GM19238 (cell line): Measurements from ENCODE around the gene UGT1A10.
"Not testable (repeated sequence)": the region's sequence is repeated elsewhere in the genome, so short reads cannot be mapped to it uniquely, and the experiment has no call there.

Source experiments
- DNase-seq: peaks from one replicate; pipeline ENCODE4 v3.0.0; 2011; ENCODE audit warnings: low spot score; ENCODE audit not compliant: insufficient read length

The UGT1A10 gene

DNA sequence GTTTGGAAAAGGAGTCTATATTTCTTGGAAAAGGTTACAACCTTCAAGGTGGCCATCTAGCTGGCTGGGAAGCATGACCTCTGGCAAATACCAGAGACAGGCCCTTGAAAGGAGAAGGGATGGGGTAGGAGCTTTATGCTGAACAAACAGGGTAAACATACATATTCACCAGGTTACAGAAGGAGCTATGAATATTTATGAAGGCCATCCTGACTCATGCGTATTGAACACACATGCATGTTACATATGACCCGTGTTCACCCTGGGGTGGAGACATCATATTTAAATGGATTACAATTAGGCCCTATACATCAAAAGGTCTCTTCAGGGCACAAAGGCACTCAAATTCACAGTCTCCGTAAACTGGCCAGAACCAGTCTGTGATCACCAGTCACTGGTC lies 19.7 kb downstream of the UGT1A10 start:
- not testable (repeated sequence) for DNase-seq

DNA sequence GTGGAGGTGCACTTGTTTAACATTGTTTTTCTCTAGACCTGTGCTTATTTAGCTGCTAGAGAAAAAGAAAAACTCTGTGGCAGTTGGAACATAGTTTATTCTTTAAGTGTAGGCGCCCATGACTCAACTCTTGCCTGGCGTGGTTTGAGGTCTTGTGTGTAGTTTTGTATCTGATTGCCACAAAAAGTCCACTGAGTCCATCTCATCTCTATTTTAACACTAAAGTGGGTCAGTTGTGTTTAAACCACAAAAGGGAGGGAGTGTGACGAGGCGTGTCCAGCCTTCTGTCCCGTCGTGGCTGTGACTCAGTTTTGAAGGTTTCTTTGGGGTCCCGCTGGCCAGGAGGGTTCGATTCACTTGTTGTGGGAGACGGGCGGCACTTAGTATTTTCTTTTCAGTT lies 20.2 kb downstream of the UGT1A10 start:
- no peak for DNase-seq

DNA sequence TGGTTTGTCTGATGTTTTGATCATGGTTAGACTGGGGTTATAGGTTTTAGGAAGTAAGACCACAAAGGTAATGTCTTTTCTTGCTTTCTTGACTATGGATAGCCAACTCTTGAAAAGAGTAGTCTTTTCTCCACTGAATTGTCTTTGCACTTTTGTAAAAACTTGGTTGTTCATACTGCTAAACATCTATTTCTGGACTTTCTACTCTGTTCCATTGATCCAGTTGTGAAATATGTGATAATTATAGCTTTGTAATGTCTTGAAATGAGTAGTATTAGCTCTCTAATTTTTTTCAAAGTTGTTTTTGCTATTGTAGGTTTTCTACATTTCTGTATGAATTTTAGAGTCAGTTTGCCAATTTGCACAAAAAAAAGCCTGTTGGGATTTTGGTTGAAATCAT lies 22.4 kb downstream of the UGT1A10 start:
- no peak for DNase-seq

DNA sequence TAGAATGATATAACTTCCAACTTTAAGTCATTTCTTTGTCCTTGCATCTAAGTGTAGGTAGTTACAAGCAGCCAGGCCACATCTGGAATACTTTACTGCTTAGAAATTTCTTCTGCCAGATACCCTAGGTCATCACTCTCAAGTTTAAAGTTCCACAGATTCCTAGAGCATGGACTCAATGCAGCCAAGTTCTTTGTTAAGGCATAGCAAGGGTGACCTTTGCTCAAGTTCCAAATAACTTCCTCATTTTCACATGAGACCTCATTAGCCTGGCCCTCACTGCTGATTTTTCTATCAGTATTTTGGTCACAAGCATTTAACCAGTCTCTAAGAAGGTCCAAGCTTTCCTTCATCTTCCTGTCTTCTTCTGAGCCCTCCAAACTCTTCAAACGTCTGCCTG lies 27.7 kb downstream of the UGT1A10 start:
- no peak for DNase-seq

DNA sequence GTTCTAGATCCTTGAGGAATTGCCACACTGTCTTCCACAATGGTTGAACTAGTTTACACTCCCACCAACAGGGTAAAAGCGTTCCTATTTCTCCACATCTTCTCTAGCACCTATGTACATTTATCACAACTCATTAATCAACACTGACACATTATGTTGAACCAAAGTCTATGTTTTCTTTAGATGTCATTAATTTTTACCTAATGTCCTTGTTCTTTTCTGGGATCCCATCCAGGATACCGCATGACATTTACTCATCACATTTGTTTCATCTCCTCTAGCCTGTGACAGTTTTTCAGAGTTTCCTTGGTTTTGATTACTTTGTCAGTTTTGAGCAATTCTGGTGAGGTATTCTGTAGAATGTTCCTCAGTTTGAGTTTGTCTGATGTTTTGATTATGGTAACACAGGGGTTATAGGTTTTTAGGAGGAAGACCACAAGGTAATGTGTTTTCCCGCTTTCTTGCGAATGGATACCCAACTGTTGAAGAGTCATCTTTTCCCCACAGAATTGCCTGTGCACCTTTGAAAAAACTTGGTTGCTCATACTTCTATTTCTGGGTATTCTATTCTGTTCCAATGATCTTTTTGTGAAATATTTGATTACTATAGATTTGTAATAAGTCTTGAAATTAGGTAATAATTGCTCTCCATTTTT lies 32.5 kb downstream of the UGT1A10 start:
- no peak for DNase-seq

DNA sequence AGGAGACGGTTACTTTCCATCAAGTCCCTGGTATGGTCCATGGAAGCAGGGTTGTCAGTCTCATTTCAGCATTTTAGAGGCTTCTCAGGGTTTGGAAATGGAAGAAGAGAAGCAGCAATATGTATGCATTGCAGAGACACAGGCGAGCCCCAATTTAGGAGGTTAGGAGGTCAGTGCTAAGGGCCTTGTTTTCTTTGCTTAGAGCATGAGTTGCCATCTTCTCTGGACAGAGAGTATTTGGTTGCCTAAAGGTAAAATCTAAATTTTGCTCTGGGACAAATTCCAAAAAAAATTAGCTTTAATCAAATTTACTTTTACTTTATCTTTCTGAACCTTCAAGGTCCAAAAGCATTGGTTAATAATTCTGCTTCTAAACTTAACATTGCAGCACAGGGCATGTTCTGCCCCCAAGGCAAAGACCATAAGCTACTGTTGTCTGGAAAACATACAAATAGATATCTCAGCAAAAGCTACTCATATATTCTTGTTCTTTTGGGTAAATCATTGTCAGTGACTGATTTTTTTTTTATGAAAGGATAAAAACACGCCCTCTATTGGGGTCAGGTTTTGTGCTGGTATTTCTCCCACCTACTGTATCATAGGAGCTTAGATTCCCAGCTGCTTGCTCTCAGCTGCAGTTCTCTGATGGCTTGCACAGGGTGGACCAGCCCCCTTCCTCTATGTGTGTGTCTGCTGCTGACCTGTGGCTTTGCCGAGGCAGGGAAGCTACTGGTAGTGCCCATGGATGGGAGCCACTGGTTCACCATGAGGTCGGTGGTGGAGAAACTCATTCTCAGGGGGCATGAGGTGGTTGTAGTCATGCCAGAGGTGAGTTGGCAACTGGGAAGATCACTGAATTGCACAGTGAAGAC lies 35.3 kb downstream of the UGT1A10 start, which contains the start of gene UGT1A9:
UGT1A9 (plus strand) TSS at position 609 of the 872 bp plus-strand sequence; CDS start at position 646, 37 bp downstream.
- DNase-seq = no peak

DNA sequence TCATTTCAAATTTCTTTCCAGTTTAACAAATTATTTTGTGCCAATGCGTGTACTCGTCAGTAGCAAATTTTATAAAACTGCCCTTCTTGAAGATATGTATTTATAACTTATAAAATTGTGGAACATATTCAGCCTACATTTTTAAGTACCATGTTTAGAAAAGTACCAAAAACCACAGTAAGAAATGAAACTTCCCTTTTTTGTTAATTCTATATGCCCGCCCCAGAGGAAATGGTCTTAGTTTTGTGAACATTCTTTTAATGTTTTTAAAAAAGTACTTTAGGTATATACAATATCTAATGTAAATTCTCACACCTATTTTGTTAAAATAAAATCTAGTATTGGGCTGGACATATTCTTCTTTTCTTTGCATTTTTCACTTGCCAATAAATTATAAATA lies 36.6 kb downstream of the UGT1A10 start:
- DNase-seq = no peak

DNA sequence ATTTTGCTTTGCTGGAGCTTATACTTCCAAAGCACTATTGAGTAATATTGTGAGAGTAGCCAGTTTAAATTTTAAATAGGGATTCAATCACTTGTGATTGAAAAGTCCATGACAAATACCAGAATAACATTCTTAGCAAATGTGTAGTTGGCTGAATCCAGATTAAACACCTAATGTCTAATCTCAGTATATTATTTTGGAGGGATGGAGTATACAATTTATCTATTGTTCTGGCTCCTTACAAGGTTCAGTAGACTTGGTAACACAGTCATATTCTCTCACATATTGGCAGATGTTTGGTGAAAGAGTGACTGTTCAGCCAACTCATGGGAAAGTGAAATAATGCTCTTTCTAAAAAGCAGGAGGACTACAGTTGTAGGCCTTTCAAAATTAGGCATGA lies 37.6 kb downstream of the UGT1A10 start:
- no peak for DNase-seq

DNA sequence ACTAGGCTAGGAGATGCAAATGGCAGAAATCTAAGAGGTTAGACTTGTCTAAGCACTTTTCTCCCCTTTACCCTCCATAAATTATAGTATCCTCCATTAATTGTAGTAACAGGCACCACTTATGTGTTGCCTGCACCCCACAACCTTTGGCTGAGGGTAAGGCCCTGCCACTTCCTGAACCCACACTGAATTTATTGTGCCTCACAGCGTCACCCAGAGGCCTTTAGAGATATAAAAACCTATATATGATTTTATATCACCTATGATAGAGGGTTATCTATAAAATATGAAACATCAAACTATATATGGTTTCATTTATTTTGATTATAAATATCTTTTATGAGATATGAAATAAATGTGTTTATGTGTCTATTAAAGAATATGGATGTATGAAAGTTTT lies 38.1 kb downstream of the UGT1A10 start:
- DNase-seq = no peak

DNA sequence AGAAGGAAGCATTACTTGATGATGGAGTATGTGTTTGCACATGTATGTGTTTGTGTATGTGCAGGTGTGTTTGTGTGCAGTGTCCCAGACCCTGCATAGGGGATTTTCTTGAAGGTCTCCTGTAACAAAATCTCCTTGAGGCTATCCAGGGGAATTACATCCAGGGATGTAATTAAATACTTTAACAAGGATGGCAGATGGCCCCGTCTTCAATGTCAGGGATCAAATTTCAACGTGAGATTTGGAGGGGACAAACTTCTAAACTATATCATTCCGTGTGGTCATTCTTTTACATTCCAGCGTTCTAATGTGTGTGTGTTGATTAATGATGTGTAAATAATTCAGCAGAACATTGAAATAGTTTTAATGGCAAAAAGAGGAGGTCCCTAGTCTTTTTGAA lies 38.7 kb downstream of the UGT1A10 start:
- no peak for DNase-seq

DNA sequence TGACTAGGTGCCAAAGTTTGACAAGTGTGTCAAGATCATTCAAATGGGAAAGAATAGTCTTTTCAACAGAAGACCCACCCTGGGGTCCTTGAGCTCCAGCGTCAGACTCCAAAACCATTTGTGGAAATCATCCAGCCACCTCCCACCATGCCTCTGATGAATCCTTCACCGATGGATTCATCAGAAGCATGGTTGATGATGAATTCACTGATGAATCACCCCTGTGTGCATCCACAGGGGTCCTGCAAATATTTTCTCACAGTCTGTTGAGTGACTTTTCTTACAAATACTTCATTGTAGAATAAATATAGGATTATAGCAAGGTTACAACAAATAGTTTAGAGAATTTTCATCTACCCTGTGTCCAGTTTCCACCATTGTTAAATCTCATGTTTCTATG lies 39.8 kb downstream of the UGT1A10 start:
- no peak for DNase-seq

DNA sequence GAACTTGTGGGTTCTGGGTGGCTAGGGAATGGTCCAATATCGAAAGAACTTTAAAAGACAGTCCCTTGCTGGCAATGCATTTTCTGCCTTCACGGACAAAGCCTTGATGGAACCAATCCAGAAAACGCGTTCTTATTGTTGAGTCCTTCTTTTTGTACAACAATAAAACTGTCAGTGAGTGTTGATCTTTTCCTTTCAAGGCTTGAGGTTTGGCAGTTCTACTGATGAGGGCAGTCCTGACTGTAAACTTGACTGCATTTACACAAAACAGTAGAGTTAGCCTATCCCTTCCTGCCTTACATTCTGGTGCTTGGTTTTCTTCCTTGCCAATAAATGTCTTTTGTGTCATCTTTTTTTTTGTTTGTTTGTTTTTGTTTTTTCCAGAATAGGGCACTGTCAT lies 42.9 kb downstream of the UGT1A10 start:
- DNase-seq = no peak

DNA sequence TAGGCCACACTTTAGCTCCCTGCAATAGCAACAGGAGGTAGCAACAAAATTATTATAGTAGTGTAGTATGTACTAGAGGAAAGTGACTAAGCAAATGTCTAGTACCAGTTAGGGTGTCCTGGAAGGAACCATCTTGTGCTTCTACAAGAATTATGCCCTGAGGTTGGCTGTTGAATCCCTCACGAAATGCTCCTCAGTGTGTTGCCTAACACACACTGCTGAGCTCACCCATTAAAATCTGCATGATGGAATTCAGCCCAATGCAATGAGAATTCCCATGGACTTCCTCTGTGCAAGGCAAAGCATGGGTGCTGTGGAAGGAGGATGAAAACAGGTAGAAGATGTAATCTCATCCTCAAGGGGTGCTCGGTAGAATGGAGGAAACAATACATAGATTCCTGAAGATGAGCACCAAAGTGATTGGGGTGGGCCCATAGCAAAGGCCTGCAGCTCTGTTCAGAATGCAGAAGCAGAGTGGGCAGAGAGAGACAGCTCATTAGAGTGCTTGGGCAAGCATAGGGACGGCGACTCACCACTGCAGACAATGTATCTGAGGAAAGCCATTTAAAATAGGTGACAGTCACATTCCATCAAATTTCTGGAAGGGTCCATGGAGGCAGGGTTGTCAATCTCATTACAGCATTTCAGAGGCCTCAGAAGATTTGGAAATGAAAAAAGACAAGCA lies 44.3 kb downstream of the UGT1A10 start:
- DNase-seq = no peak

DNA sequence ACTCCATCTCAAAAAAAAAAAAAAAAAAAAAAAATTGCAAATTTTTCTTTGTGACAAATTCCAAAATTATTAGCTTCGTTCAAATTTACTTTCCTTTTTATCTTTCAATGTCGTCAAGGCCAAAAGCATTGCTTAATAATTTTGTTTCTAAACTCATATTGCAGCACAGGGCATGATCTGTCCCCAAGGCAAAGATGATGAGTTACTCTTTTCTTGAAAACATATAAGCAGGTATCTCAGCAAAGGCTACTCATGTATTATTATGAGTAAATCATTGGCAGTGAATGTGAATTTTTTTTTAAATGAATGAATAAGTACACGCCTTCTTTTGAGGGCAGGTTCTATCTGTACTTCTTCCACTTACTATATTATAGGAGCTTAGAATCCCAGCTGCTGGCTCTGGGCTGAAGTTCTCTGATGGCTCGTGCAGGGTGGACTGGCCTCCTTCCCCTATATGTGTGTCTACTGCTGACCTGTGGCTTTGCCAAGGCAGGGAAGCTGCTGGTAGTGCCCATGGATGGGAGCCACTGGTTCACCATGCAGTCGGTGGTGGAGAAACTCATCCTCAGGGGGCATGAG lies 45.4 kb downstream of the UGT1A10 start, which contains the start of gene UGT1A7:
UGT1A7 (plus strand) TSS at position 381 of the 579 bp plus-strand sequence; CDS start at position 418, 37 bp downstream.
- DNase-seq = no peak

DNA sequence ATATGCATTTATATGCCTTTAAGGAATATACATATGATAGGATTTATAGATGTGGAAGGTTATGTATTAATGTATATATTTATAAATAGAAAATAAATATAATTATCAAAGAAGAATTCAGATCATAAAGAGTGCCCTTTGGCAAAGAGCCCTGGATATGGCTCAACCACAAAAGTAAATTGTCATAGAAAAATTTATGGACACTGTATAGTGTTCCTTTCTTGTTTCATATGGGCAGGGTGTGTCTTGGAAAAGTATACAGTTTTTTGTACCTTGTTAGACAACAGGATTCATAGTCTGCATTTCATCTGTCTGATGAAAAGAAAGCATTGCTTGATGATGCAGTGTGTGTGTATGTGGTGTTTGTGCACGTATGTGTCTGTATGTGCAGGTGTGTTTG lies 48.4 kb downstream of the UGT1A10 start:
- DNase-seq = no peak

DNA sequence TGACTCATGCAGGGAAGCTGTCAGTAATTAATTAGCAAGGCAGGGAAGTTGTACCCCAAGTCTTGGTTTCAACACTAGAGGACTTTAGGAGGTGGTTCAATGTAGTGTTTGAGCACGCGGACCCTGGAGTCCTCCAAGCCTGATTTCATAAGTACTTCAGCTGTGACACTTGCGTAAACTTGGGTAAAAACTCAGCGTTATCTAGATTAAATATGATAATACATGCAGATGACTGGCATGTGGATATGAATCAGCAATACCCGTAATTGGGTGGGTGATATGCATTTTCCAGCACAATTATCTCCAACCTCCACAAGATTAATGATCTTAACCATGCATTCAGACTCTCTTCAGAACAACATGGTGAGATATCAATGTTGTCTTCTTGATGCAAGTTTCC lies 50.7 kb downstream of the UGT1A10 start:
- no peak for DNase-seq

DNA sequence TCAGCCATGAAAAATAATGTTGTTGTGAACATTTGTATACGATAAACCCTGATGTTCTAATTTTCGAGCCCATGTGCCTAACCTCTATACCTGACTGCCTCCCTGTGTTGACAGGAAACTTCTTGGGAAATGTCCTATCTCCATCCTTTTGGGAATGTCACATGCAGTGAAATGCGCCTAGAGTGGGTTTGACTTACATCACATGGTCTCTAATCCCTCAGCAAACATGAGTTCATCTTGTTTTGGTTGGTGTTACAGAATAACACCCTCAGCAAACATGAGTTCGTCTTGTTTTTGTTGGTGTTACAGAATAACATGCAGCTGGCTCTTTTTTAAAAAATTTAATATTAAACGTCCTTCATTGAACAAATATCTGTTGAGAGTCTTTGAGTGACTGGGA lies 52.1 kb downstream of the UGT1A10 start:
- no peak for DNase-seq

DNA sequence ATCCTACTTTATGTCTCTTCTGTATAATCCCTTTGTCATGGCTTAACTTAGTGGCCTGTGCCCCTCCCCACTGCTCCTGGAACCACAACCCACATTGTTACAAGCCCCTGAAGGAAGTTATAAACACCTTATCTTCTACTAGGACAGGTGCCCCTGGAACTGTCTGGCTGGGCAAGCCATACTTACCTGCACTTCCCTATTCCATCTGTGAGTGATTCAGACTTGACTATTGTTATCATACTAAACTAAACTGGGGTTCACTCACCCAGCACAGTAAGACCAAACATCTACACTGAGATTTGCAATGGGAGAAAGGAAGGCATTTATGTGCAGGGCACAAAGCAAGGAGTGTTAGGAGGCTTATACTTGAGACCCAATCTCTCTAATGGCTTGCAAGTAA lies 52.8 kb downstream of the UGT1A10 start:
- DNase-seq = no peak

DNA sequence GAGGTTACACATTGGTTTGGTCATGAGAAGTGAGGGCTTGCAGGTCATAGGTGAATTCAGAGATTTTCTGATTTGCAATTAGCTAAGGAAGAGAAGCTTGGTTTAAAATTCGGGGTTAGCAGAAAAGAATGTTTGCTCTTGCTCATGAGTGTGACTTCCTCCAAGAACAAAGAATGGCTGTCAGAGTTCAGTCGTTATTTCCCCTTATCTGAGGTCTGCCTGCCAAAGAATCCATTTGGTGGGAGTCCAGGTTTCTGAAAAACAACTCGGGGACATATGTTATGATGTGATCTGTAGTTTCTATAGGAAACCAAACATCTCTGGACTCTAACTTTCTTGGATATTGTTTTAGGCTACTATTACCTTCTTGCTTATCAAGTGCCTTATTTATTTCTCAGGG lies 53.3 kb downstream of the UGT1A10 start:
- no peak for DNase-seq

DNA sequence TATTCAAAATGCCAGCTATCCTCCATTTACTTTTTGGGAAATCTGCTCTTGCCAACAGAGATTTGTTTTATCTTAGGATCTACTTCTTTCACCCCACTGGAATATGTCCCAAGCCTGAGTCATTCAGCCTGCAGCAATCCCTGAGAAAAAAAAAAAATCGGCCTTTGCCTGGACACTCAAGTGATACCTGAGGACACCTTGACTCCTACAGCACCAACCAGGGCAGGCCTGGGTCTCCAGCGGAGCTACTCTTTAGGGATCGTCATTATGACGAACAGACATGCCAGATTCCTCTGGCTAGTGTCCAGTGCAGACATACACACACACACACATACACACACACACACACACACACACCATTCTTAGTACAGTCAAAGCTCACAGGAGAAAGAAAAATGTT lies 54.2 kb downstream of the UGT1A10 start:
- no peak for DNase-seq
